Natural killer cell (primary cell): ENCODE data around the gene ITIH3. TPM values are rescaled to one million over a fixed set of nuclear protein-coding genes. Genes with fewer than 3 reads are reported as not detected.

Experiments
- ATAC-seq, 3 donors: fragments of 150-1000 bp in 2 of 3; fragments of 200-7000 bp in 1 of 3; cut with Tn5 transposase; 1 replicate in 1 of 3; 2 replicates in 2 of 3; pipeline ENCODE4 v1.10.0; 2021; ENCODE audit warnings: mild to moderate bottlenecking in 2 of 3, moderate library complexity in 2 of 3
- DNase-seq, 2 donors: peaks; one replicate each; pipeline versions ENCODE4 v3.0.0 to v3.0.0-alpha.2; 2013 to 2021; ENCODE audit warnings: mixed read lengths in 1 of 2
- H3K27ac ChIP-seq: one replicate; pipeline ENCODE4 v1.5.1; 2013; ENCODE audit warnings: mild to moderate bottlenecking, low read length
- H3K27me3 ChIP-seq: one replicate; pipeline ENCODE4 v1.6.1; 2013; ENCODE audit warnings: low read length; ENCODE audit not compliant: control insufficient read depth, insufficient read depth
- H3K36me3 ChIP-seq: one replicate; pipeline ENCODE4 v1.6.1; 2013; ENCODE audit warnings: low read length; ENCODE audit not compliant: control insufficient read depth, insufficient read depth
- H3K4me1 ChIP-seq: one replicate; pipeline ENCODE4 v1.6.1; 2013; ENCODE audit warnings: low read length; ENCODE audit not compliant: control insufficient read depth, insufficient read depth
- H3K4me3 ChIP-seq: one replicate; pipeline ENCODE4 v1.5.1; 2013; ENCODE audit warnings: low read length
- H3K9me3 ChIP-seq: one replicate; pipeline ENCODE4 v1.6.1; 2013; ENCODE audit warnings: low read length; ENCODE audit not compliant: control insufficient read depth, insufficient read depth
- H3K27ac Mint-ChIP-seq, 2 donors: one replicate each; pipeline ENCODE4 v1.8.0; 2022; ENCODE audit warnings: mild to moderate bottlenecking in 2 of 2, mixed read lengths in 2 of 2, moderate library complexity in 1 of 2
- H3K27me3 Mint-ChIP-seq, 2 donors: one replicate each; pipeline ENCODE4 v1.8.0; 2022; ENCODE audit warnings: low read depth in 2 of 2, mixed read lengths in 2 of 2
- H3K36me3 Mint-ChIP-seq: one replicate; pipeline ENCODE4 v1.8.0; 2022; ENCODE audit warnings: mixed read lengths
- H3K4me1 Mint-ChIP-seq, 2 donors: one replicate each; pipeline ENCODE4 v1.8.0; 2022; ENCODE audit warnings: mixed read lengths in 2 of 2
- H3K4me3 Mint-ChIP-seq: one replicate; pipeline ENCODE4 v1.8.0; 2022; ENCODE audit warnings: mild to moderate bottlenecking, moderate library complexity, mixed read lengths
- H3K9me3 Mint-ChIP-seq, 2 donors: one replicate each; pipeline ENCODE4 v1.8.0; 2022; ENCODE audit warnings: mixed read lengths in 2 of 2
- CTCF ChIP-seq: fragments of 200-600 bp; IDR thresholded peaks from one replicate; pipeline ENCODE4 v1.8.0; 2022; ENCODE audit warnings: antibody characterized with exemption
- WGBS: methylation state at CpG from one replicate; pipeline ENCODE4 v1.1.7; 2013; ENCODE audit warnings: missing lambda C conversion rate; ENCODE audit not compliant: insufficient coverage; 5-methylcytosine and 5-hydroxymethylcytosine counted together
- intact Hi-C: fragments of 100-400 bp; cut with micrococcal nuclease; formaldehyde crosslinking; loops from one replicate; pipeline ENCODE4 v1.14.2; 2022
- total RNA-seq, 4 donors: library from RNA; stranded (reverse); fragments of 120-200 nt in 1 of 4; gene quantifications; one replicate each; pipeline versions ENCODE4 v1.2.3 to v1.2.4, GENCODE V29; 2013 to 2022

ITIH3 gene
- total RNA-seq, 3 donors from 2014 or later (not counting 1 experiment from before 2014, with no cell fraction given): not detected

- Mint-ChIP-seq H3K4me1 (peaks cover 0 to 4% of the 10 kb centered on the region in 2 donors), H3K36me3 (no peaks in the 10 kb centered on the region), H3K27me3 (no peaks in the 10 kb centered on the region), H3K4me3 (no peak overlapping the region), H3K9me3 (no peaks in the 10 kb centered on the region), H3K27ac (no peak overlapping the region)
- 83% methylated on average over 9 of the region's 9 CpGs for WGBS
- Histone ChIP-seq H3K27ac (no peak overlapping the region), H3K4me3 (no peak overlapping the region), H3K36me3 (no peaks in the 10 kb centered on the region), H3K27me3 (no peaks in the 10 kb centered on the region), H3K4me1 (no peaks in the 10 kb centered on the region), H3K9me3 (no peaks in the 10 kb centered on the region)
- intact Hi-C loops: no loop called here
- TF ChIP-seq CTCF: no peak
- ATAC-seq (no peak), DNase-seq (no peak)
These were observed 639 bp upstream of the ITIH3 start for GRCh38 chr3:52793702-52794611.

- 71% methylated on average over 9 of the region's 9 CpGs for WGBS
- Histone ChIP-seq H3K36me3 (no peaks in the 10 kb centered on the region), H3K4me1 (no peaks in the 10 kb centered on the region), H3K4me3 (no peak overlapping the region), H3K27me3 (no peaks in the 10 kb centered on the region), H3K27ac (no peak overlapping the region), H3K9me3 (no peaks in the 10 kb centered on the region)
- no peak for ATAC-seq
- Mint-ChIP-seq H3K9me3 (no peaks in the 10 kb centered on the region), H3K36me3 (no peaks in the 10 kb centered on the region), H3K4me3 (no peak overlapping the region), H3K4me1 (peaks cover 0 to 4% of the 10 kb centered on the region in 2 donors), H3K27me3 (no peaks in the 10 kb centered on the region), H3K27ac (no peak overlapping the region)
- TF ChIP-seq CTCF: no peak
- intact Hi-C loops: no loop called here
- no peak for DNase-seq
These were observed 803 bp downstream of the ITIH3 start for GRCh38 chr3:52795298-52795900.

- Histone ChIP-seq H3K27me3 (no peaks in the 10 kb centered on the region), H3K4me1 (no peaks in the 10 kb centered on the region), H3K27ac (no peak overlapping the region), H3K9me3 (no peaks in the 10 kb centered on the region), H3K36me3 (no peaks in the 10 kb centered on the region), H3K4me3 (no peak overlapping the region)
- intact Hi-C loops: no loop called here
- H3K27me3 Mint-ChIP-seq: no peaks in the 10 kb centered on the region
- DNase-seq (no peak), ATAC-seq (no peak)
- H3K27ac Mint-ChIP-seq: no peak overlapping the region
- peaks cover 0 to 4% of the 10 kb centered on the region in 2 donors for H3K4me1 Mint-ChIP-seq
- H3K4me3 Mint-ChIP-seq: no peak overlapping the region
- no peak for TF ChIP-seq CTCF
- WGBS: 77% methylated on average over 9 of the region's 9 CpGs
- no peaks in the 10 kb centered on the region for H3K36me3 Mint-ChIP-seq
- no peaks in the 10 kb centered on the region for H3K9me3 Mint-ChIP-seq
These were observed 1.8 kb downstream of the ITIH3 start for GRCh38 chr3:52796411-52796810.
